Keratinocyte (primary cell): ENCODE data around the gene PDE8A. TPM values are rescaled to one million over a fixed set of nuclear protein-coding genes. Genes with fewer than 3 reads are reported as not detected.

Source experiments
- DNase-seq: peaks from one replicate; pipeline ENCODE4 v3.0.0-alpha.2; 2011; ENCODE audit warnings: low read depth, missing footprints, low spot score
- FAIRE-seq: peaks from 2 replicates; lab custom pipeline; 2011; peaks lifted over from hg19 to GRCh38; lab: Jason Lieb, UNC
- H2AFZ ChIP-seq: 2 replicates; pipeline ENCODE4 v1.6.0; 2012; ENCODE audit warnings: low read length, control low read depth, inconsistent platforms; ENCODE audit not compliant: control insufficient read depth
- H3K27ac ChIP-seq: 2 replicates; pipeline ENCODE4 v1.5.1; 2011; ENCODE audit warnings: low read length; ENCODE audit not compliant: control insufficient read depth, insufficient read depth
- H3K27me3 ChIP-seq: 3 replicates; pipeline ENCODE4 v1.6.0; 2011; ENCODE audit warnings: low read length; ENCODE audit not compliant: control insufficient read depth, insufficient read depth; ENCODE audit errors: extremely low read depth
- H3K36me3 ChIP-seq, 2 experiments: 2 replicates in 1 of 2; 3 replicates in 1 of 2; pipeline ENCODE4 v1.5.1; 2011; ENCODE audit warnings: low read length in 2 of 2, mild to moderate bottlenecking in 1 of 2; ENCODE audit not compliant: control insufficient read depth in 2 of 2, insufficient read depth in 2 of 2; ENCODE audit errors: extremely low read depth in 1 of 2
- H3K4me1 ChIP-seq: 3 replicates; pipeline ENCODE4 v1.5.1; 2011; ENCODE audit warnings: low read length; ENCODE audit not compliant: control insufficient read depth, insufficient read depth; ENCODE audit errors: extremely low read depth
- H3K4me2 ChIP-seq: 3 replicates; pipeline ENCODE4 v1.6.0; 2011; ENCODE audit warnings: low read depth, low read length; ENCODE audit not compliant: control insufficient read depth, insufficient read depth; ENCODE audit errors: extremely low read depth
- H3K4me3 ChIP-seq, 3 experiments: fragments of 200-600 bp in 1 of 3; sonication (generic) in 1 of 3; 2 replicates in 2 of 3; 3 replicates in 1 of 3; pipeline ENCODE4 v1.5.1; 2011 to 2016; ENCODE audit warnings: low read length in 3 of 3, mild to moderate bottlenecking in 3 of 3, control low read depth in 2 of 3, inconsistent platforms in 1 of 3, low read depth in 1 of 3, mixed read lengths in 1 of 3, mixed run types in 1 of 3, moderate library complexity in 1 of 3; ENCODE audit not compliant: control insufficient read depth in 2 of 3, insufficient read depth in 2 of 3; ENCODE audit errors: extremely low read depth in 1 of 3
- H3K79me2 ChIP-seq: 2 replicates; pipeline ENCODE4 v1.6.0; 2012; ENCODE audit warnings: low read length; ENCODE audit not compliant: control insufficient read depth, insufficient read depth
- H3K9ac ChIP-seq: 3 replicates; pipeline ENCODE4 v1.6.0; 2011; ENCODE audit warnings: low read length; ENCODE audit not compliant: control insufficient read depth, insufficient read depth; ENCODE audit errors: extremely low read depth
- H3K9me1 ChIP-seq: 3 replicates; pipeline ENCODE4 v1.6.0; 2011; ENCODE audit warnings: low read length; ENCODE audit not compliant: control insufficient read depth, insufficient read depth; ENCODE audit errors: extremely low read depth
- H3K9me3 ChIP-seq: 2 replicates; pipeline ENCODE4 v1.5.1; 2012; ENCODE audit warnings: low read depth, low read length; ENCODE audit not compliant: control insufficient read depth
- H4K20me1 ChIP-seq: 3 replicates; pipeline ENCODE4 v1.6.0; 2011; ENCODE audit warnings: low read length; ENCODE audit not compliant: control insufficient read depth, insufficient read depth; ENCODE audit errors: extremely low read depth
- EZH2 ChIP-seq: IDR thresholded peaks from one replicate; pipeline ENCODE4 v1.6.1; 2012; ENCODE audit warnings: inconsistent platforms, mild to moderate bottlenecking, low read length, moderate library complexity
- dilution Hi-C: fragments of 300-500 bp; cut with MboI; formaldehyde crosslinking; loops from one replicate; pipeline ENCODE4 v1.7.0; 2020; ENCODE audit warnings: low sequenced_read_pairs; ENCODE audit not compliant: extremely low pct_ligation_motif_present
- polyA plus RNA-seq, 5 experiments: library from polyadenylated mRNA; depleted of rRNA in 3 of 5; stranded (reverse) in 3 of 5; stranded (forward) in 1 of 5; unstranded in 1 of 5; fragments of >200 nt; gene quantifications; 1 replicate in 1 of 5; 2 replicates in 3 of 5; 3 replicates in 1 of 5; pipeline versions ENCODE4 v1.2.1 to v1.2.3, GENCODE V29; 2011 to 2012; ENCODE audit warnings: missing spikeins in 2 of 5, low read depth in 1 of 5, low replicate concordance in 1 of 5
- TF ChIP-seq, protein P1 (sequence below), 3 experiments: IDR thresholded peaks in 1 of 3; conservative IDR thresholded peaks in 1 of 3; optimal IDR thresholded peaks in 1 of 3; 2 replicates in 2 of 3; 3 replicates in 1 of 3; pipeline versions ENCODE3 to v1.5.1; 2011; ENCODE audit warnings: low read length in 3 of 3, mild to moderate bottlenecking in 3 of 3, moderate library complexity in 2 of 3, control low read depth in 1 of 3, inconsistent platforms in 1 of 3; ENCODE audit not compliant: insufficient read depth in 2 of 3; ENCODE audit errors: extremely low read depth in 1 of 3

The PDE8A gene
- polyA plus RNA-seq, 1 donor (not counting 4 experiments of a cell fraction or from before 2014, with no cell fraction given): 24.1 TPM

GRCh38 chr15:84953136-84953535 is 28.5 kb upstream of the PDE8A start:
- H3K4me2 ChIP-seq: no peak overlapping the region
- H4K20me1 ChIP-seq: no peaks in the 10 kb centered on the region
- H3K27me3 ChIP-seq: no peaks in the 10 kb centered on the region
- no peaks in the 10 kb centered on the region for H3K9me3 ChIP-seq
- H2AFZ ChIP-seq: no peak overlapping the region
- dilution Hi-C loops: no loop called here
- no peak overlapping the region for H3K9ac ChIP-seq
- no peak overlapping the region for H3K27ac ChIP-seq
- H3K4me3 ChIP-seq: no peak overlapping the region
- TF ChIP-seq EZH2: no peak
- TF ChIP-seq, protein P1, sequence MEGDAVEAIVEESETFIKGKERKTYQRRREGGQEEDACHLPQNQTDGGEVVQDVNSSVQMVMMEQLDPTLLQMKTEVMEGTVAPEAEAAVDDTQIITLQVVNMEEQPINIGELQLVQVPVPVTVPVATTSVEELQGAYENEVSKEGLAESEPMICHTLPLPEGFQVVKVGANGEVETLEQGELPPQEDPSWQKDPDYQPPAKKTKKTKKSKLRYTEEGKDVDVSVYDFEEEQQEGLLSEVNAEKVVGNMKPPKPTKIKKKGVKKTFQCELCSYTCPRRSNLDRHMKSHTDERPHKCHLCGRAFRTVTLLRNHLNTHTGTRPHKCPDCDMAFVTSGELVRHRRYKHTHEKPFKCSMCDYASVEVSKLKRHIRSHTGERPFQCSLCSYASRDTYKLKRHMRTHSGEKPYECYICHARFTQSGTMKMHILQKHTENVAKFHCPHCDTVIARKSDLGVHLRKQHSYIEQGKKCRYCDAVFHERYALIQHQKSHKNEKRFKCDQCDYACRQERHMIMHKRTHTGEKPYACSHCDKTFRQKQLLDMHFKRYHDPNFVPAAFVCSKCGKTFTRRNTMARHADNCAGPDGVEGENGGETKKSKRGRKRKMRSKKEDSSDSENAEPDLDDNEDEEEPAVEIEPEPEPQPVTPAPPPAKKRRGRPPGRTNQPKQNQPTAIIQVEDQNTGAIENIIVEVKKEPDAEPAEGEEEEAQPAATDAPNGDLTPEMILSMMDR (optimal IDR thresholded peaks at IDR 0.05 in 1 of 3, IDR thresholded peaks at IDR 0.05 in 1 of 3, conservative IDR thresholded peaks at IDR 0.05 in 1 of 3; ENCODE audit: extremely low read depth in 1 of 3, insufficient read depth in 2 of 3, low read length in 3 of 3): no peak
- no peaks in the 10 kb centered on the region for H3K36me3 ChIP-seq
- DNase-seq (no peak), FAIRE-seq (no peak)
- peaks cover 7% of the 10 kb centered on the region for H3K4me1 ChIP-seq
- no peaks in the 10 kb centered on the region for H3K79me2 ChIP-seq
- no peaks in the 10 kb centered on the region for H3K9me1 ChIP-seq

DNA sequence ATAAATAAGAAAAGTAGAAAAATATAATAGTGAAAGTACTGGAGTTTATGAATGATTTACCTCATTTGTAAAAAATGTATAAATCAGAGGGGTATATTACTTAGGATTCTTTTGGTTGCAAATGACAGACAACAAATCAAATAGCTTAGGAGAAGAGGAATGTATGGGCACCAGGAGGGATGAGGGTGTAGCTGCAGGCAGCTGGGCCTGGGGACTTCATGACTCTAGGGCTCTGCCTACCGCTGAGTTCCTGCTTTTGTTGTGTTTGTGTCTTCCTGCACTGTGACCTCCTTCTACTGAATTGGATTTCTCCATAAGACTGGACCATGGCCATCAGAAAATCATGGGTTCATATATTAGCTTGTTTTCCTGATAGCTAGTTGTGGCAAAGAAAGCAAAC is 27.9 kb upstream of the PDE8A start:
- Histone ChIP-seq H3K79me2 (no peaks in the 10 kb centered on the region), H3K9me1 (no peaks in the 10 kb centered on the region), H3K9me3 (no peaks in the 10 kb centered on the region), H4K20me1 (no peaks in the 10 kb centered on the region), H3K4me3 (no peak overlapping the region), H3K27me3 (no peaks in the 10 kb centered on the region), H2AFZ (no peak overlapping the region), H3K36me3 (no peaks in the 10 kb centered on the region), H3K4me2 (no peak overlapping the region), H3K9ac (no peak overlapping the region), H3K27ac (no peak overlapping the region), H3K4me1 (peaks cover 3% of the 10 kb centered on the region)
- dilution Hi-C loops: no loop called here
- TF ChIP-seq EZH2: no peak
- TF ChIP-seq, protein P1 (optimal IDR thresholded peaks at IDR 0.05 in 1 of 3, IDR thresholded peaks at IDR 0.05 in 1 of 3, conservative IDR thresholded peaks at IDR 0.05 in 1 of 3; ENCODE audit: extremely low read depth in 1 of 3, insufficient read depth in 2 of 3, low read length in 3 of 3): no peak
- FAIRE-seq: no peak
- no peak for DNase-seq
